GM19025 (cell line): ENCODE results near the gene CABCOCO1.
"Not testable (repeated sequence)": the region's sequence is repeated elsewhere in the genome, so short reads cannot be mapped to it uniquely, and the experiment has no call there.

Source experiments
- ATAC-seq: cut with Tn5 transposase; IDR thresholded peaks from one replicate; pipeline ENCODE4 v1.9.1; 2021; ENCODE audit warnings: mild to moderate bottlenecking, low read depth, moderate library complexity; ENCODE audit not compliant: unreplicated experiment

The CABCOCO1 gene

GRCh38 chr10:61705022-61705613, 42.4 kb downstream of the CABCOCO1 start:
- ATAC-seq: no peak

DNA sequence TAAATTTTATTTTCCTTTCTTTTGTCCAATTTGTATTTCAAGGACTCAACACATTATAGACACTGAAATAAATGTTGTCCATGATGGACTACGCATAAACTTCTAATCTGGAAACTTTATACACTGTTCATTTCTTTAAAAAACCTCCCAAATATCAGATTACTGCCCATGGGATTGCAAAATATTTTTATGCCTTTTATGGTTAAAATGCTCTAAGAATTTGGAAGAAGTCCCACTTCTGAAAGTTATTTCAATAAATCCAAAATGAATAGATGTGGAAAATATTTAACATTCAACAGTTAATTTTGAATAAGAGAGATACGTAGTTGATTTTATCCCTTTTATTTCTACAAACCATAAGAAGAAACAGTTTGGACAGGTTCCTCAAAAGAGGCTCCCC, 46.1 kb downstream of the CABCOCO1 start:
- no peak for ATAC-seq

DNA sequence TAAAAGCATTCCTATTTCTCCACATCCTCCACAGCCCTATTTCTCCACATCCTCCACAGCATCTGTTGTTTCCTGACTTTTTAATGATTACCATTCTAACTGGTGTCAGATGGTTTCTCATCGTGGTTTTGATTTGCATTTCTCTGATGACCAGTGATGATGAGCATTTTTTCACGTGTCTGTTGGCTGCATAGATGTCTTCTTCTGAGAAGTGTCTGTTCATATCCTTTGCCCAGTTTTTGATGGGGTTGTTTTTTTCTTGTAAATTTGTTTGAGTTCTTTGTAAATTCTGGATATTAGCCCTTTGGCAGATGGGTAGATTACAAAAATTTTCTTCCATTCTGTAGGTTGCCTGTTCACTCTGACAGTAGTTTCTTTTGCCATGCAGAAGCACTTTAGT, 49.4 kb downstream of the CABCOCO1 start:
- ATAC-seq: not testable (repeated sequence)

GRCh38 chr10:61719475-61719874, 56.7 kb downstream of the CABCOCO1 start:
- not testable (repeated sequence) for ATAC-seq

GRCh38 chr10:61719906-61720305, 57.2 kb downstream of the CABCOCO1 start:
- no peak for ATAC-seq

DNA sequence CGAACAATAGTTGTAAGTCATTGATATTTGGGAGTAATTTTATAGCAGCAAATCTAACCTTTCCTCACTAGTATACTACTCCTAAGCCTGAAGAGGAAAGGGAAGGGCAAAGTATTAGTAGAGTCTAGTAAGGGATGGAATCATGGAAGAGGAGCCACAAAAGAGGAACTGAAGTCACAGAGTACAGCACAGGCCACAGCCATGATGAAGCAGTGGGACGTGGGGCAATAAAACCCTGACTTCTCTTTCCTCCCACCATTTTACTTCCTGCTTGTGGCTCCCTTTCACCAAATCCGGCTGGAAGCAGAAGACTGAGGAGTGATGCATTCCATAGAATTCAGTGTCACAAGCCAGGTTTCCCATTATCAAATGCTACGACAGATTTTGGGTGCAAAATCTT, 58.7 kb downstream of the CABCOCO1 start:
- no peak for ATAC-seq

- not testable (repeated sequence) for ATAC-seq
Observed at GRCh38 chr10:61725221-61725620, 62.5 kb downstream of the CABCOCO1 start.

DNA sequence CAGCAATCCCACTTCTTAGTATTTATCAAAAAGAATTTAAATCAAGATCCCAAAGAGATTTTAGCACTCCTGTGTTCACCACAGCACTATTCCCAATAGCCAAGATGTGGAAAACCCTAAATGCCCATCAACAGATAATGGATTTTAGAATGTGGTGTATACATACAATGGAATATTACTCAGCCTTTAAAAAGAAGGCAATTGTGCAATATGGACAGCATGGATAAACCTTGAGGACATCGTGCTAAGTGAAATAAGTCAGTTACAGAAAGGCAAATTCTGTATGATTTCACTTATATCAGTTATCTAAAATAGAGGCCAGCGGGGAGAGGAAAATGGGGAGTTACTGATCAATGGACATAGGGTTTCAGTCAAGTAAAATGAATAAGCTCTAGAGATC, 66.9 kb downstream of the CABCOCO1 start:
- ATAC-seq: no peak

GRCh38 chr10:61730671-61731070, 67.9 kb downstream of the CABCOCO1 start:
- no peak for ATAC-seq

DNA sequence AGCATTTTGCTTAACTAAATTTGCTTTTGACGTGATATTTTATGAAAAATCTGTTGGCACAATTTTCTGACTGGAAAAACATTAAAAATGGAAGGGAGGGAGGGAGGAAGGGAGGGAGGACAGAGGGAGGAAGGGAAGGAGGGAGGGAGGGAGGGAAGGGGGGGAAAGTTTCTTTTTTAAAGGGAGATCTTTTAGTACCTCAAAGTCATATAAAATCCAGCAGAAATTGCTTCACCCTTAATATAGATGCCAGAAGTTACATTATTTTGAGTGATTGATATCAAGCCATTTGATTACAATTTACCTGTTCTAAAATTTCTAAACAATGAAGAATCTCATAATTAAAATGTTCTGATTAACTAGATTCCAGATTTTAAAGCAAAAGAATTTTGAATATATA, 68.9 kb downstream of the CABCOCO1 start:
- no peak for ATAC-seq

- no peak for ATAC-seq
Observed at GRCh38 chr10:61732629-61733278, 70.0 kb downstream of the CABCOCO1 start.

DNA sequence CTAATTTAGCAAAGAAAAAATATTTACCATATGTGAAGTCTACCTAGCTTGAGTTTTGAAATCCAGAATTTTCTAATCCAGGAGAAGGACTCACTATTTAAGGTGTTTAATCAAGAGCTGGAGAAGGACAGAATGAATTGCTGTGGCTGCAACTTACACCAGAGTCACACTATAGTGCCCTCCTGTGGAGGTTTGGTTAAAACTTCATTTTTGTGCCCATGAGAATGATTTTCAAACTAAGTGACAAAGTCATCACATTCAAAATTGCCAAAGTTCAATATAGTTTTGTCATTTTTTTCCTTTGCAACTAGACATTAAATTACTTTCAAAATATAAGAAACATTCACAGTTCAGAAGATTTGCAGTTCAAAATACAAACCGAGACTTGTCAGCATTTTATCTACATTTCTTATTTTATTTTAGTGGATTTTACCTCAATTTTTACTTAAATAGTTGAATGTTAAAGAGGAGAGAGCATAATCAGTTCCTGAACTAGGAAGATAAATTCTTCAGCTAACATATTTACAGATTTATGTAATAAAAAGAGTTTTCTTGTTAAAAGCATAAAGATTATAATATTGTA, 70.7 kb downstream of the CABCOCO1 start:
- no peak for ATAC-seq

- no peak for ATAC-seq
Observed at GRCh38 chr10:61735882-61736281, 73.2 kb downstream of the CABCOCO1 start.

DNA sequence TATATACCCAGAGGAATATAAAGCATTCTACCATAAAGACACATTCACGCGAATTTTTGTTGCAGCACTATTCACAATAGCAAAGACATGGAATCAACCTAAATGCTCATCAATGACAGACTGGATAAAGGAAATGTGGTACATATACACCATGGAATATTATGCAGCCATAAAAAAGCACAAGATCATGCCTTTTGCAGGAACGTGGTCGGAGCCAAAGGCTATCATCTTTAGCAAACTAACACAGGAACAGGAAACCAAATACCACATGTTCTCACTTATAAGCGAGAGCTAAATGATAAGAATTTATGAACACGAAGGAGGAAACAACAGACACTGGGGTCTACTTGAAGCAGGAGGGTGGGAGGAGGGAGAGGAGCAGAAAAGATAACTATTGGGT, 74.7 kb downstream of the CABCOCO1 start:
- not testable (repeated sequence) for ATAC-seq

GRCh38 chr10:61742812-61743211, 80.1 kb downstream of the CABCOCO1 start:
- ATAC-seq: no peak

DNA sequence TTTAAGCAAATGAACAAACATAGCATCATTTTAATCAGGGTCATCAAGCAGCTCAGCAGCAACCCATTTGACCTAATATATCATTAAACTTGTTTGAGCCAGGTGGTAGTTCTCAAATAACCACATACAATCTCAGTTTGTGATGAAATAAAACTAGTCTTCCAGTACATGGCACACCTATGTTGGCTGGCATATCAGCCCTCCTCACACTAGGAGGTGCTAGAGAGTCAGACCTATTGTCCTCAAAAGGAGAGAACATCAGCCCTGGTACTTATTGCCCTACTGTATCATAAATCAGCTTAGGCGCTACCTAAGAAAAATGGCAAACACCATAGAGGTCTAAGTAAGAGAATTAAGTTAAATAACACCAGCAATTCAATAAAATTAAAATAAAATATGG, 81.7 kb downstream of the CABCOCO1 start:
- ATAC-seq: no peak

- ATAC-seq: no peak
Observed at GRCh38 chr10:61746377-61746776, 83.6 kb downstream of the CABCOCO1 start.

DNA sequence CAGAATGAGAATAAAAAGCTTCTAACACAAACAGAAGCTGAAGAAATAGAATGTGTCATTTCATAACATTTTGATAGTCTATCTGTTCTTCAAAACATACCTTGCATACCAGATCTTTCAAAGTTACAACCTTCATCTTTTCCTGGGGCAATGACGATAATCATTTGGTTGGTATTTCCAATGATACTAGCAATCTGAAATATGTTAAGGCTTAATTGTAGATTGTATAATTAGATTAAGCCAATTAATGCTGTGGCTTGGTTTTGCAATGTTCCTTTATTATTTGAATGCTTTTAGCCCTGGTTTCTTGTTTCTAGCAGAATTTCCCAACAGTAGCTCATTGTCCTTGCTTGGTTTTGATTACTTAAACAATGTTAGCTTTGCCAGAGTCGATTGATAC, 84.6 kb downstream of the CABCOCO1 start:
- no peak for ATAC-seq

DNA sequence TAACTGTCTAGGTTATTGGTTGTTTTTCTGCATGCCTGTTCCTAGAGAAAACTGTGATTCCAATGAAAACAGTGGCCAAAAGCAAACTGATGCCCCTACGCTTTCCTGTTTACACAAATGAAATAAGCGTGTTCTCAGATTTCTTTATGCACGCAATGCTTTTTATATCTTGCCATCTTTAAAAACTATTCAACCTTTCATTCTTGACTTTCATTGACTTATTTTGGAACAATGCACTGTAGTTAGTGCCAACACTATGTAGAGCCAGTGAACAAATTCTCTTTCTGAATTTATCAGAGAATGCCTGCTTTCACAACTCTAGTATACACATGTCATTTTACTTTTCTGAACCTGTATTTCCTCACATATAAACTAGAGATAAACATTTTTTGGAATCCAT, 86.6 kb downstream of the CABCOCO1 start:
- no peak for ATAC-seq

DNA sequence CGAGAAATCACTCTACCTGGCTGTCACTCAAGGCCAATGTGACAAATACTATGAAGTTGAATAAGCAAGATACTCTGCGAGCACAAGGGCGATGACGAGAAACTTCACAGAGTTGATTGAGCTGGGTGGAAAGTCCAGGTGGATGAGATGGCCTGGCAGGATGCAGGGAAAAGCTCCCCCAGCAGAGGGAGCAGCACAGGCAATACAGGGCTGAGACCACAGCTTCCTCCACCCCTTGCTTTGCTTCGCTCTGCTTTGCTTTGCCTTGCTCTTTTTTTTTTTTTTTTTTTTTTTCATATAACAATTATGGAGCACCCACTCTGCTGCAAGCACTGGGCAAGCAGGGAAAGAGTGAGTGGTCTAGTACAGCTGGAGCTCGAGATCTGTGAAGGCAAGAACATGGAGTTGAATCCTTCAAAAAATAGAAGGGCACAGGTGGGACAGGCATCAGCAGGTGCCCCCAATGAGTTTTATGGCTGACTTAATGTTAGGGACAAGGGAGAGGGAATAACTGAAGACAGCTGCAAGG, 88.3 kb downstream of the CABCOCO1 start:
- peak; percentile 79 for ATAC-seq

DNA sequence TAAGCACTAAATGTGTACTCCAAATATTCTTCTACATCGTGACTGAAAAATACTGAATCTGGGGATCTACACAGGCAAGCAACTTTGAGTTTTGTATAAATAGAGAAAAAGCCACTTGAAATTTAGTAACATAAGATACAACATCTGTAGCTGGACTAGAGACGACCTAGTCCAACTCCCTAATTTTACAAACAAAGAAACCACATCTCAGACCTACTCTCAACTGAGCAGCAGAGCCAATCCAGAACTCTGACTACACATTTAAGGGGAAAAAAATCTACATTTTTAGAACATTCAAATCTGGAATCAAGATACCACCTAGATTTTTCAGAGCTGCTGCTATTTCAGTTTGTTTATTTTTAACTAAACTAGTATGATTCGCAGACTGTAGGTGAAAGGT, 88.9 kb downstream of the CABCOCO1 start:
- peak; percentile 10 for ATAC-seq
